ENCODE measurements around the gene WDR5.

The WDR5 gene

DNA sequence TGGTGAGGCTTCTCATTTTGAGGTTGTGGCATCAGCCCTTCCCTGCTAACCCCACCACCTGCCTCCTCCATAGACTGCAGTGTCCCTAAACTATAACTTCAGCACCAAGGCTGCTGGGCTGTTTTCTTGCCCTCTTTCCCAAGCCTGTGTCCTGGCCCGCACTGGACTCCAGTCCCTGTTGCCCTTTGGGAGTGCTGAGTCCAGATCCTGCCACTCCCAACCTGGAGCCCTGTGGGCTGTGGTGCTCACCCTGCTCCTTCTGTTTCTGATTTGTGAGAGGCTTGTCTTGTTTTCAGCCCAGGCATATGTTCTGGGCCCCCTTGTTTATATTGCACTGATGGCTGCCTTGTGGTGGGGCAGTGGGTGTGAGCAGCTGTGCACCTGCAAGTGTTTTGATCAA, 68.2 kb downstream of the WDR5 start:
- Histone ChIP-seq H3K27ac (ENCODE audit: low read depth, low read length) (no peak overlapping the region), H3K9ac (ENCODE audit: low read depth, low read length) (no peak overlapping the region), H3K36me3 (ENCODE audit: control insufficient read depth, insufficient read depth, low read length) (no peaks in the 10 kb centered on the region), H3K9me3 (ENCODE audit: control insufficient read depth, insufficient read depth, low read length) (no peaks in the 10 kb centered on the region), H3K4me1 (ENCODE audit: control insufficient read depth, insufficient read depth, low read length) (no peaks in the 10 kb centered on the region), H3K4me3 (ENCODE audit: low read depth, low read length) (no peak overlapping the region), H3K27me3 (ENCODE audit: control insufficient read depth, insufficient read depth, low read length) (no peaks in the 10 kb centered on the region)

DNA sequence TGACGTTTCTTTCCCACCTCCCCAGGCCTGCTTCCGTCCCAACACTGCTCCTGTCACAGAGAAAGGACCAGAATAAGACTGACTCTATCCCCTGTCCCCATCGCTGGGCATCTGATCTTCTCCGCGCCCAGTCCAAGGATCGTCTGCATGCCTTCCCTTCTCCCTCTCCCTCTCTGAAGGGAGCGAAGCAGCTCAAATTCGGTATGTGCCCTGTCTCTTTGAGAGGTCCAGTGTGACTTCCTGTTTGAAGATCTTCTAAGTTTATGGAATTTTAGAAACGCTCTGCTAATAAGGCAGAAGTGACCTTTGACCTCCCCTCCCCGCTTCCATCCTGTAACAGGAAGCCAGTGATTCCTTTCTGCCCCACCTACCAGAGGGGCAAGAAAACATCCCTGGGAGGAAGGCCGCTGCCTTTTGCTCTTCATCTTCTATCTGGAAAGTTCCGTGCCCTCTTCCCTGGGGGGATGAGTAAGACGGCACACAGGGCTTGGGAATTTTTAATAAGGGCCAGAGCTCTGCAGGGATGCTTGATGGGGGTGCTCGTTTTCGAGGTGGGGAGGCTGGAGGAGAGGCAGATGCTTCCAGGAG, 69.2 kb downstream of the WDR5 start:
- no peaks in the 10 kb centered on the region for H3K9me3 ChIP-seq (ENCODE audit: control insufficient read depth, insufficient read depth, low read length)
- no peak overlapping the region for H3K4me3 ChIP-seq (ENCODE audit: low read depth, low read length)
- no peak overlapping the region for H3K27ac ChIP-seq (ENCODE audit: low read depth, low read length)
- no peak overlapping the region for H3K9ac ChIP-seq (ENCODE audit: low read depth, low read length)
- H3K36me3 ChIP-seq (ENCODE audit: control insufficient read depth, insufficient read depth, low read length), result no peaks in the 10 kb centered on the region
- H3K27me3 ChIP-seq (ENCODE audit: control insufficient read depth, insufficient read depth, low read length), result no peaks in the 10 kb centered on the region
- H3K4me1 ChIP-seq (ENCODE audit: control insufficient read depth, insufficient read depth, low read length), result no peaks in the 10 kb centered on the region

DNA sequence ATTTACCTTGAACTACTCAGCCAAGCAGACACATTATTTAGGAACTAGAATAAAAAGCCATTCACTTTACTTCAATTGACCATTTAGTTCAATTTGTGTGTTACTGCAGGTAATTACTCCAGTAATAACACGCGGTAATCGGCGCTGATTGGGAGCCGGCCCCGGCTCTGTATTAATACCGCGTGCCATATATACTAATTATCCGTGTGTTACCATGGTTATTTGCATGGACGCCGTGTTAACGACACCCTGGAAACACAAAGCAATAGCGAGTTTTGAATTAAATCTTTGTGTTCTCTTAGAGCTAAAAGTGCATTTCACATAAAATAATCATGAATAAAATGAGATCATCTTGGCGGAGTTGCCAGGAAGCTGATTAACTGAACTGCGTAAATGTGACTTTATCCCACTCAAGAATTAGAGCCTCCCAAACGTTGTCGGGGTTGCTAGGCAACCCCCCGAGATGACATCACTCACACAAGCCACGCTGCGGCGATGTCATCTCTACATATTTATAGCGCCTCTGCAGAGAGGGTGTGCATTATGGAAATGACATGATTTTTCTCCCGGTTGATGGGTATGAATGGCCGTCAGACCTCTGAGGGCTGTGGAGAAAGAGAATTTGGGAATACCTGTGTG, 69.9 kb downstream of the WDR5 start:
- Histone ChIP-seq H3K27ac (ENCODE audit: low read depth, low read length) (no peak overlapping the region), H3K9ac (ENCODE audit: low read depth, low read length) (no peak overlapping the region), H3K4me3 (ENCODE audit: low read depth, low read length) (no peak overlapping the region), H3K36me3 (ENCODE audit: control insufficient read depth, insufficient read depth, low read length) (no peaks in the 10 kb centered on the region), H3K9me3 (ENCODE audit: control insufficient read depth, insufficient read depth, low read length) (no peaks in the 10 kb centered on the region), H3K4me1 (ENCODE audit: control insufficient read depth, insufficient read depth, low read length) (no peaks in the 10 kb centered on the region), H3K27me3 (ENCODE audit: control insufficient read depth, insufficient read depth, low read length) (no peaks in the 10 kb centered on the region)

DNA sequence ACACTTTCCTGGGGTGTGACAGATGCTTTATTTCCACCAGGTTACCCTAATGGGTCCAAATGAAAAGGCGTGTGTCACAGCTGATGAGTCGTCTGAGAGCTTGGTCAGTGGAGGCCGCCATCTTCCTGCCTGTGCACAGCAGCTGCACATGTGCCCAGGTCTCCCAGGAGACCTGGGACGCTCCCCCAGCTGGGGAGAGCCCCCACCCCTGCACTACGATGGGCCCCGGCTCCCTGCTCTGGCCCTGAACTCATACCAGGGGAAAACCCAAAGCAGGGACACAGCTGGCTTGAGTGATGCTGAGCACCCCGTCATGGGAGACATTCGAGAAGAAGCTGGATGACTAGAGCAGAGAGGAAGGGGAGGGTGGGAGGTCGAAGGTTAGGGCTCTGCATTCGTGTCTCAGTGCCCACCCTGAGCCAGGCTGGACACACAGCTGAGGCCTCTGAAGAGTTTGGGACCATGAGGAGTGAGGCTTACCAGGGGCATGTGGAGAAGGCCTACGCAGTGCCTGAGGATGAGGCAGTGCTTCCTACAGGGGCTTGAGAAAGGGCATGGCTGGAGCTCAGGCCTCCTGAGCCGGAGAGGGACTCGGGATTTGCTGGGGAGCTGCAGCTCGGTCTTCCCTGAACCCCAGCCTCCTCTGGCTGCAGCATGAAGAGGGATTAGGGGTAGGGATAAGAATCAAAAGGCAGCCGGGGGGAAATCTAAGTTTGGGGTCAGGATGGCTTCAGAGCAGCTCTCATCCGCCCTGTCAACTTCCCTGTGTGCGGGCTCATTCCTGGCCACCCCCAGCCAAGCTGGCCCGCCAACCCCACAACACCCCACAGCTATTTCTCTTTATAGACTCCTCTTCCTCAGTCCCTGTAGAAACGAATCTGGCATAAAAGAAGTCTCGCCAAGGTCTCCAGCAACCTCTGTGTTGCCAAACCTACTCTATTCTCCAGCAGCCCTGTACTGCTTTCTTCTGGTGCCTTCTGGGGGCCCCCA, 70.7 kb downstream of the WDR5 start:
- H3K36me3 ChIP-seq (ENCODE audit: control insufficient read depth, insufficient read depth, low read length), result no peaks in the 10 kb centered on the region
- no peaks in the 10 kb centered on the region for H3K9me3 ChIP-seq (ENCODE audit: control insufficient read depth, insufficient read depth, low read length)
- no peak overlapping the region for H3K9ac ChIP-seq (ENCODE audit: low read depth, low read length)
- H3K4me3 ChIP-seq (ENCODE audit: low read depth, low read length), result no peak overlapping the region
- H3K27me3 ChIP-seq (ENCODE audit: control insufficient read depth, insufficient read depth, low read length), result no peaks in the 10 kb centered on the region
- no peaks in the 10 kb centered on the region for H3K4me1 ChIP-seq (ENCODE audit: control insufficient read depth, insufficient read depth, low read length)
- no peak overlapping the region for H3K27ac ChIP-seq (ENCODE audit: low read depth, low read length)

DNA sequence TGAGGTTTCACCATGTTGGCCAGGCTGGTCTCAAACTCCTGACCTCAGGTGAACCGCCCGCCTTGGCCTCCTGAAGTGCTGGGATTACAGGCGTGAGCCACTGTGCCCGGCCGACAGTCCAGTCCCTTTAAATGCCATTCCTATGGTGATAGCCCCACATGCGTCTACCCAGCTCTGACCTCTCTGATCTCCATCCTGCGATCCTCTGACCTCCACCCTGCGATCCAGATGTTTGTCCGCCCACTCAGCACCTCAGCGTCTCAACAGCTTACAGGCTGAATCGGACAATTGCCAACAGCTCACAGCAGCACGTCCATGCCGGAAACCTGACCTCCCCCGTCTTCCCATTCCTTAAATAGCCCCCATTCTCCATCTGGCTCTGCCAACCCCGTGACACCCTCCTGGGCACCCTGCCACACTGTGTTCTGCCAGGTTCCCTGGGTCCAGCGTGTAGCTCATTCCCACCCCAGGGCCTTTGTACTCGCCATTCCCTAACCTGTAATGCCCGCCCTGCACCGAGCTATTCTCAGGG, 72.5 kb downstream of the WDR5 start:
- no peaks in the 10 kb centered on the region for H3K27me3 ChIP-seq (ENCODE audit: control insufficient read depth, insufficient read depth, low read length)
- no peaks in the 10 kb centered on the region for H3K4me1 ChIP-seq (ENCODE audit: control insufficient read depth, insufficient read depth, low read length)
- H3K27ac ChIP-seq (ENCODE audit: low read depth, low read length), result no peak overlapping the region
- no peaks in the 10 kb centered on the region for H3K36me3 ChIP-seq (ENCODE audit: control insufficient read depth, insufficient read depth, low read length)
- H3K9me3 ChIP-seq (ENCODE audit: control insufficient read depth, insufficient read depth, low read length), result no peaks in the 10 kb centered on the region
- H3K4me3 ChIP-seq (ENCODE audit: low read depth, low read length), result no peak overlapping the region
- no peak overlapping the region for H3K9ac ChIP-seq (ENCODE audit: low read depth, low read length)

DNA sequence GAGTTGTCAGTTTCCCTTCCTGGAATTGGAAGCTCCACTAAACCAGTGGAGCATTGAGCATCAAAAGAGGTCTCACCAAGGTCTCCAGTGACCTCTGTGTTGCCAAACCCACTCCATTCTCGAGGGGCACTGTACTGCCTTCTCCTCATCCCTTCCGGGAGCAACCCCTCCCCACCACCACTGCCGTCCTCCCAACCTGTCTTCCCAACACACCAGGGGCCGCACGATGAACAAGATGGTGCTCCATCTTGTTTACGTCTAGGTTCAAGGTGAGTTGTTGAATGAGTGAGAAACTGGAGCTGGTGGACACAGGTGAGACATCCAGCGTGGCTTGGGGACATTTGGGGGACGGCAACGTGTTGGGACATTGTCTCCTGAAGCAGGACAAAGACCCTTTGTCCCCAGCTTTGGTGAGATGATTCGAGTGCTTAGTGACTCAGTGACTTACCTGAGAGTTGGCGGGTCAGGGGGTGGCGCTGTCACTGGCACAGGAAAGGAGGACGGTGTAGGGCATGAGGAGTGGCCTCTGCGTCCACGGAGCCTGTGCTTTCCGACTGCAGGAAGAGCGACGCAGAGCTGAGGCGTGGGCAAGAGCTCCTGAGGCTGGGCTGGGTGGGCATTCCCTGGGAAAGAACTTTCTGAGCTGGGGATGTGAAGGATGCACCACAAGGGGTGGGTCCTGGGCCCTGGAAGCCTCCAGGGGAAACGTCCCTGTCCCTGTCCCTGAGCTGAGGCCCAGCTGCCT, 73.3 kb downstream of the WDR5 start:
- Histone ChIP-seq H3K4me3 (ENCODE audit: low read depth, low read length) (no peak overlapping the region), H3K27ac (ENCODE audit: low read depth, low read length) (no peak overlapping the region), H3K9ac (ENCODE audit: low read depth, low read length) (no peak overlapping the region), H3K36me3 (ENCODE audit: control insufficient read depth, insufficient read depth, low read length) (no peaks in the 10 kb centered on the region), H3K4me1 (ENCODE audit: control insufficient read depth, insufficient read depth, low read length) (no peaks in the 10 kb centered on the region), H3K9me3 (ENCODE audit: control insufficient read depth, insufficient read depth, low read length) (no peaks in the 10 kb centered on the region), H3K27me3 (ENCODE audit: control insufficient read depth, insufficient read depth, low read length) (no peaks in the 10 kb centered on the region)
